GM23338 (cell line): Measurements from ENCODE around the gene ZFHX3. TPM values are rescaled to one million over a fixed set of nuclear protein-coding genes. Genes with fewer than 3 reads are reported as not detected.

ENCODE experiments used
- ATAC-seq: fragments of 200-7000 bp; cut with Tn5 transposase; 3 replicates; pipeline ENCODE4 v1.9.1; 2020
- DNase-seq: peaks from one replicate; pipeline ENCODE4 v3.0.0-alpha.2; 2015; ENCODE audit warnings: low spot score
- H2AFZ ChIP-seq: fragments of 200-600 bp; sonication (generic); 2 replicates; pipeline ENCODE4 v1.8.0; 2016; ENCODE audit warnings: antibody characterized with exemption, mild to moderate bottlenecking, moderate library complexity
- H3F3A ChIP-seq: fragments of 200-600 bp; sonication (generic); replicated peaks from 2 replicates; pipeline ENCODE4 v1.8.0; 2017; ENCODE audit warnings: antibody characterized with exemption, mixed run types, low read depth
- H3K27ac ChIP-seq: fragments of 200-600 bp; sonication (generic); 2 replicates; pipeline ENCODE4 v1.6.1; 2016; ENCODE audit warnings: low read depth
- H3K27me3 ChIP-seq: fragments of 200-600 bp; sonication (generic); 2 replicates; pipeline ENCODE4 v1.8.0; 2016; ENCODE audit warnings: mild to moderate bottlenecking, mixed run types, moderate library complexity; ENCODE audit not compliant: insufficient read depth
- H3K36me3 ChIP-seq: fragments of 200-600 bp; sonication (generic); 2 replicates; pipeline ENCODE4 v1.8.0; 2016; ENCODE audit warnings: mild to moderate bottlenecking; ENCODE audit not compliant: insufficient read depth
- H3K4me1 ChIP-seq: fragments of 200-600 bp; sonication (generic); 2 replicates; pipeline ENCODE4 v1.8.0; 2016; ENCODE audit warnings: mild to moderate bottlenecking, moderate library complexity; ENCODE audit not compliant: insufficient read depth
- H3K4me2 ChIP-seq: fragments of 200-600 bp; sonication (generic); 2 replicates; pipeline ENCODE4 v1.7.1; 2017; ENCODE audit warnings: mixed run types
- H3K4me3 ChIP-seq: fragments of 200-600 bp; sonication (generic); 2 replicates; pipeline ENCODE4 v1.6.1; 2016; ENCODE audit warnings: mixed run types
- H3K79me2 ChIP-seq: fragments of 200-600 bp; sonication (generic); replicated peaks from 2 replicates; pipeline ENCODE4 v1.8.0; 2017; ENCODE audit warnings: mild to moderate bottlenecking; ENCODE audit not compliant: insufficient read depth
- H3K9me2 ChIP-seq: fragments of 200-600 bp; sonication (generic); 2 replicates; pipeline ENCODE4 v1.8.0; 2017; ENCODE audit not compliant: insufficient read depth
- H4K20me1 ChIP-seq: fragments of 200-600 bp; sonication (generic); replicated peaks from 2 replicates; pipeline ENCODE4 v1.8.0; 2017; ENCODE audit warnings: mild to moderate bottlenecking; ENCODE audit not compliant: insufficient read depth
- H3K27ac Mint-ChIP-seq: 2 replicates; pipeline ENCODE4 v1.8.0; 2020; ENCODE audit warnings: inconsistent platforms, mild to moderate bottlenecking, moderate library complexity, mixed read lengths
- H3K27me3 Mint-ChIP-seq: 3 replicates; pipeline ENCODE4 v1.8.0; 2022; ENCODE audit warnings: low read depth, mild to moderate bottlenecking, moderate library complexity, mixed read lengths, inconsistent platforms; ENCODE audit not compliant: insufficient read depth, poor library complexity
- H3K36me3 Mint-ChIP-seq: 3 replicates; pipeline ENCODE4 v1.8.0; 2021; ENCODE audit warnings: low read depth, mild to moderate bottlenecking, inconsistent platforms, moderate library complexity, mixed read lengths
- H3K4me1 Mint-ChIP-seq: 3 replicates; pipeline ENCODE4 v1.8.0; 2020; ENCODE audit warnings: mild to moderate bottlenecking, inconsistent platforms, mixed read lengths
- H3K4me3 Mint-ChIP-seq: 3 replicates; pipeline ENCODE4 v1.8.0; 2021; ENCODE audit warnings: moderate library complexity, mild to moderate bottlenecking, inconsistent platforms, mixed read lengths
- H3K9me3 Mint-ChIP-seq: 3 replicates; pipeline ENCODE4 v1.8.0; 2020; ENCODE audit warnings: moderate library complexity, mild to moderate bottlenecking, inconsistent platforms, mixed read lengths
- CREB1 ChIP-seq: fragments of 250-450 bp; sonication (Bioruptor Pico); IDR thresholded peaks from 2 replicates; pipeline ENCODE4 v1.5.0; 2020; ENCODE audit warnings: low read depth, mild to moderate bottlenecking, moderate library complexity
- EZH2 ChIP-seq: fragments of 200-600 bp; sonication (generic); IDR thresholded peaks from one replicate; pipeline ENCODE4 v1.8.0; 2017; ENCODE audit warnings: antibody characterized with exemption, mild to moderate bottlenecking, low read depth; ENCODE audit not compliant: unreplicated experiment
- EZH2phosphoT487 ChIP-seq: fragments of 200-600 bp; sonication (generic); IDR thresholded peaks from one replicate; pipeline ENCODE4 v1.8.1; 2018; ENCODE audit warnings: antibody characterized with exemption; ENCODE audit not compliant: unreplicated experiment
- JUNB ChIP-seq: IDR thresholded peaks from one replicate; pipeline ENCODE4 v1.6.1; 2016; ENCODE audit warnings: antibody characterized with exemption; ENCODE audit not compliant: unreplicated experiment
- NANOG ChIP-seq: IDR thresholded peaks from 2 replicates; pipeline ENCODE4 v1.6.1; 2016; ENCODE audit warnings: antibody characterized with exemption, borderline replicate concordance
- POLR2AphosphoS5 ChIP-seq: IDR thresholded peaks from 2 replicates; pipeline ENCODE4 v1.6.1; 2016; ENCODE audit warnings: antibody characterized with exemption, low read depth
- STAT1 ChIP-seq: IDR thresholded peaks from one replicate; pipeline ENCODE4 v1.6.1; 2016; ENCODE audit warnings: antibody characterized with exemption; ENCODE audit not compliant: unreplicated experiment
- ZNF114 ChIP-seq: fragments of 250-450 bp; sonication (Bioruptor Pico); IDR thresholded peaks from 2 replicates; pipeline ENCODE4 v1.5.0; 2020; ENCODE audit warnings: mild to moderate bottlenecking, moderate library complexity
- polyA plus RNA-seq: library from polyadenylated mRNA; unstranded; fragments of >200 nt; fragmentation: Nextera tagmentation; extraction: Ambion mirVana; gene quantifications from 2 replicates; pipeline ENCODE4 v1.2.1, GENCODE V29; 2016
- total RNA-seq: library from RNA; depleted of rRNA; stranded (reverse); fragments of >200 nt; shearing (Covaris generic); gene quantifications from 2 replicates; pipeline ENCODE4 v1.2.3, GENCODE V29; 2014
- TF ChIP-seq, protein P1 (sequence below): fragments of 250-450 bp; sonication (Bioruptor Pico); IDR thresholded peaks from 2 replicates; pipeline ENCODE4 v1.5.0; 2020; ENCODE audit warnings: mild to moderate bottlenecking, moderate library complexity
- TF ChIP-seq, protein P2 (sequence below), 2 experiments: fragments of 200-600 bp in 1 of 2; sonication (generic) in 1 of 2; conservative IDR thresholded peaks; 2 replicates each; pipeline versions ENCODE4 v1.5.1 to v1.6.1; 2016 to 2017; ENCODE audit warnings: antibody characterized with exemption in 2 of 2, low read depth in 2 of 2, mild to moderate bottlenecking in 2 of 2, moderate library complexity in 1 of 2
- TF ChIP-seq, protein P3 (sequence below): IDR thresholded peaks from 2 replicates; pipeline ENCODE4 v1.6.1; 2016; ENCODE audit warnings: antibody characterized with exemption

Gene ZFHX3
- total and polyA plus RNA-seq, 2 experiments from 2014 or later: 1.0 to 1.5 TPM

DNA sequence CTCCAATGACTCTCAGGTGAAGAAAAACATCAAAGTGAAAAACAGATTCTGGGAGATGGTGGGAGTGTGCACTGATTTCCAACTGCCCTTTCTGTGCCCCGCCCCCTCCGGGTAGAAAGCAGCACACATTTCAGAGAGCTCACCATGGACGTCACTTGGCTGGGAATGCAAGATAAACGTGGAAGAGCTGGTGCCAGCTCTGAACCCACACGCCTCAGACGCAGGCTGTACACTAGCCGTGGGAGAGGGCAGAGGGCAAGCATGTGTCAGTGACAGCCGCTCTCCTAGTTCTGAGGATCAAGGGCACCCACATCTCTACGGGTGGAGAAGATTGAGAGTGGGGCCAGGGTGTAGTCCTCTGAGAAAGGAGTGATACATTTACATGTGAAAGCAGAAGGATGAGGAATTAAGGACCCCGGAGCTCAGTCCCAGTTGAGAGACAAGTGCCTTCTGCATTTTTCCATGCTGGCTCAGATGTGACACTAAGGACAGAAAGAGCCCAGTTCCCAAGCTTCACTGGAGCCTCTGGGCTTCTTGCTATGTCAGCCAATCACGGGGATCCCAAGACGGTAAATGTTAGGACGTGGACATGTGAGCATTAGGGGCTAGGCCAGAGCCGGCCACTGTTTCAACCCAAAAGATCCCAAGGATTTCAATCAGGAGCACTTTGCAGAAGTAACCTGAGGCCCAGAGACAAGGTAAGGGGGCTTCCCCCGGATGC, 101.3 kb downstream of the ZFHX3 start:
- ATAC-seq (no peak), DNase-seq (no peak)
- H3K4me3 Mint-ChIP-seq: no peak overlapping the region
- TF ChIP-seq EZH2phosphoT487 (no peak), POLR2AphosphoS5 (no peak), EZH2 (no peak), STAT1 (no peak)
- Histone ChIP-seq H3F3A (no peaks in the 10 kb centered on the region), H3K36me3 (no peaks in the 10 kb centered on the region), H3K4me2 (no peak overlapping the region), H2AFZ (no peak overlapping the region), H3K4me1 (no peaks in the 10 kb centered on the region; the same call in 1 of the 2 replicates), H3K9me2 (no peaks in the 10 kb centered on the region), H4K20me1 (no peaks in the 10 kb centered on the region), H3K4me3 (no peak overlapping the region), H3K27me3 (no peaks in the 10 kb centered on the region), H3K27ac (no peak overlapping the region), H3K79me2 (no peaks in the 10 kb centered on the region)
- peaks cover 3% of the 10 kb centered on the region; the same call in 1 of the 3 replicates for H3K36me3 Mint-ChIP-seq
- peaks cover 8% of the 10 kb centered on the region for H3K27me3 Mint-ChIP-seq
- peaks cover 13% of the 10 kb centered on the region for H3K4me1 Mint-ChIP-seq
- H3K9me3 Mint-ChIP-seq: no peaks in the 10 kb centered on the region
- no peak overlapping the region for H3K27ac Mint-ChIP-seq

DNA sequence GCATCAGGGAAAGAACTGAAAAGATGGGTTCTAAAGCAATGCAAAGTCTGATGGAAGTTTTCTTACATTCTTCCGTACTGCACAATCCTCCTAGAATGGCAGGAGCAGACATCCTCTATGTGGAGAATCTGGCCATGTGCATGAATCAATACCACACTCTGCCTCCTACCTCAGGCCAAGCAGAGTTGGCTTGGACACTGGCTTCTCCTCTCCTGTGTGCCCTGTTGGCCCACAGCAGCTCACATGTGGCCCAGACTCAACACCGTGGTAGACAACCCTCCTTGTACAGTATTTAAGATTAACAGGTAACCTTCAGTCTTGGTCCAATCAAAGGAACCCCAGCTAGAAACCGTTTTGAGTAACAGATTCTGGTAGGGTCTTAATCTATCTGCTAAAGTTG, 101.9 kb downstream of the ZFHX3 start:
- Histone ChIP-seq H3K4me2 (no peak overlapping the region), H3K4me1 (no peaks in the 10 kb centered on the region; the same call in 1 of the 2 replicates), H2AFZ (no peak overlapping the region), H4K20me1 (no peaks in the 10 kb centered on the region), H3K27me3 (no peaks in the 10 kb centered on the region), H3K27ac (no peak overlapping the region), H3K79me2 (no peaks in the 10 kb centered on the region), H3K4me3 (no peak overlapping the region), H3F3A (no peaks in the 10 kb centered on the region), H3K36me3 (no peaks in the 10 kb centered on the region), H3K9me2 (no peaks in the 10 kb centered on the region)
- DNase-seq (no peak), ATAC-seq (no peak)
- Mint-ChIP-seq H3K4me1 (peaks cover 16% of the 10 kb centered on the region), H3K27ac (no peak overlapping the region), H3K4me3 (no peak overlapping the region), H3K36me3 (peaks cover 3% of the 10 kb centered on the region; the same call in 1 of the 3 replicates), H3K9me3 (no peaks in the 10 kb centered on the region), H3K27me3 (peaks cover 8% of the 10 kb centered on the region)
- TF ChIP-seq ZNF114 (CRISPR knock-in tag): no peak
- TF ChIP-seq STAT1: no peak
- TF ChIP-seq, protein P1, sequence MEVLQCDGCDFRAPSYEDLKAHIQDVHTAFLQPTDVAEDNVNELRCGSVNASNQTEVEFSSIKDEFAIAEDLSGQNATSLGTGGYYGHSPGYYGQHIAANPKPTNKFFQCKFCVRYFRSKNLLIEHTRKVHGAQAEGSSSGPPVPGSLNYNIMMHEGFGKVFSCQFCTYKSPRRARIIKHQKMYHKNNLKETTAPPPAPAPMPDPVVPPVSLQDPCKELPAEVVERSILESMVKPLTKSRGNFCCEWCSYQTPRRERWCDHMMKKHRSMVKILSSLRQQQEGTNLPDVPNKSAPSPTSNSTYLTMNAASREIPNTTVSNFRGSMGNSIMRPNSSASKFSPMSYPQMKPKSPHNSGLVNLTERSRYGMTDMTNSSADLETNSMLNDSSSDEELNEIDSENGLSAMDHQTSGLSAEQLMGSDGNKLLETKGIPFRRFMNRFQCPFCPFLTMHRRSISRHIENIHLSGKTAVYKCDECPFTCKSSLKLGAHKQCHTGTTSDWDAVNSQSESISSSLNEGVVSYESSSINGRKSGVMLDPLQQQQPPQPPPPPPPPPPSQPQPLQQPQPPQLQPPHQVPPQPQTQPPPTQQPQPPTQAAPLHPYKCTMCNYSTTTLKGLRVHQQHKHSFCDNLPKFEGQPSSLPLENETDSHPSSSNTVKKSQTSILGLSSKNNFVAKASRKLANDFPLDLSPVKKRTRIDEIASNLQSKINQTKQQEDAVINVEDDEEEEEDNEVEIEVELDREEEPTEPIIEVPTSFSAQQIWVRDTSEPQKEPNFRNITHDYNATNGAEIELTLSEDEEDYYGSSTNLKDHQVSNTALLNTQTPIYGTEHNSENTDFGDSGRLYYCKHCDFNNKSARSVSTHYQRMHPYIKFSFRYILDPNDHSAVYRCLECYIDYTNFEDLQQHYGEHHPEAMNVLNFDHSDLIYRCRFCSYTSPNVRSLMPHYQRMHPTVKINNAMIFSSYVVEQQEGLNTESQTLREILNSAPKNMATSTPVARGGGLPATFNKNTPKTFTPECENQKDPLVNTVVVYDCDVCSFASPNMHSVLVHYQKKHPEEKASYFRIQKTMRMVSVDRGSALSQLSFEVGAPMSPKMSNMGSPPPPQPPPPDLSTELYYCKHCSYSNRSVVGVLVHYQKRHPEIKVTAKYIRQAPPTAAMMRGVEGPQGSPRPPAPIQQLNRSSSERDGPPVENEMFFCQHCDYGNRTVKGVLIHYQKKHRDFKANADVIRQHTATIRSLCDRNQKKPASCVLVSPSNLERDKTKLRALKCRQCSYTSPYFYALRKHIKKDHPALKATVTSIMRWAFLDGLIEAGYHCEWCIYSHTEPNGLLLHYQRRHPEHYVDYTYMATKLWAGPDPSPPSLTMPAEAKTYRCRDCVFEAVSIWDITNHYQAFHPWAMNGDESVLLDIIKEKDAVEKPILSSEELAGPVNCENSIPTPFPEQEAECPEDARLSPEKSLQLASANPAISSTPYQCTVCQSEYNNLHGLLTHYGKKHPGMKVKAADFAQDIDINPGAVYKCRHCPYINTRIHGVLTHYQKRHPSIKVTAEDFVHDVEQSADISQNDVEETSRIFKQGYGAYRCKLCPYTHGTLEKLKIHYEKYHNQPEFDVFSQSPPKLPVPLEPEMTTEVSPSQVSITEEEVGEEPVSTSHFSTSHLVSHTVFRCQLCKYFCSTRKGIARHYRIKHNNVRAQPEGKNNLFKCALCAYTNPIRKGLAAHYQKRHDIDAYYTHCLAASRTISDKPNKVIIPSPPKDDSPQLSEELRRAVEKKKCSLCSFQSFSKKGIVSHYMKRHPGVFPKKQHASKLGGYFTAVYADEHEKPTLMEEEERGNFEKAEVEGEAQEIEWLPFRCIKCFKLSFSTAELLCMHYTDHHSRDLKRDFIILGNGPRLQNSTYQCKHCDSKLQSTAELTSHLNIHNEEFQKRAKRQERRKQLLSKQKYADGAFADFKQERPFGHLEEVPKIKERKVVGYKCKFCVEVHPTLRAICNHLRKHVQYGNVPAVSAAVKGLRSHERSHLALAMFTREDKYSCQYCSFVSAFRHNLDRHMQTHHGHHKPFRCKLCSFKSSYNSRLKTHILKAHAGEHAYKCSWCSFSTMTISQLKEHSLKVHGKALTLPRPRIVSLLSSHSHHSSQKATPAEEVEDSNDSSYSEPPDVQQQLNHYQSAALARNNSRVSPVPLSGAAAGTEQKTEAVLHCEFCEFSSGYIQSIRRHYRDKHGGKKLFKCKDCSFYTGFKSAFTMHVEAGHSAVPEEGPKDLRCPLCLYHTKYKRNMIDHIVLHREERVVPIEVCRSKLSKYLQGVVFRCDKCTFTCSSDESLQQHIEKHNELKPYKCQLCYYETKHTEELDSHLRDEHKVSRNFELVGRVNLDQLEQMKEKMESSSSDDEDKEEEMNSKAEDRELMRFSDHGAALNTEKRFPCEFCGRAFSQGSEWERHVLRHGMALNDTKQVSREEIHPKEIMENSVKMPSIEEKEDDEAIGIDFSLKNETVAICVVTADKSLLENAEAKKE (CRISPR knock-in tag): no peak
- no peak for TF ChIP-seq POLR2AphosphoS5
- TF ChIP-seq, protein P2, sequence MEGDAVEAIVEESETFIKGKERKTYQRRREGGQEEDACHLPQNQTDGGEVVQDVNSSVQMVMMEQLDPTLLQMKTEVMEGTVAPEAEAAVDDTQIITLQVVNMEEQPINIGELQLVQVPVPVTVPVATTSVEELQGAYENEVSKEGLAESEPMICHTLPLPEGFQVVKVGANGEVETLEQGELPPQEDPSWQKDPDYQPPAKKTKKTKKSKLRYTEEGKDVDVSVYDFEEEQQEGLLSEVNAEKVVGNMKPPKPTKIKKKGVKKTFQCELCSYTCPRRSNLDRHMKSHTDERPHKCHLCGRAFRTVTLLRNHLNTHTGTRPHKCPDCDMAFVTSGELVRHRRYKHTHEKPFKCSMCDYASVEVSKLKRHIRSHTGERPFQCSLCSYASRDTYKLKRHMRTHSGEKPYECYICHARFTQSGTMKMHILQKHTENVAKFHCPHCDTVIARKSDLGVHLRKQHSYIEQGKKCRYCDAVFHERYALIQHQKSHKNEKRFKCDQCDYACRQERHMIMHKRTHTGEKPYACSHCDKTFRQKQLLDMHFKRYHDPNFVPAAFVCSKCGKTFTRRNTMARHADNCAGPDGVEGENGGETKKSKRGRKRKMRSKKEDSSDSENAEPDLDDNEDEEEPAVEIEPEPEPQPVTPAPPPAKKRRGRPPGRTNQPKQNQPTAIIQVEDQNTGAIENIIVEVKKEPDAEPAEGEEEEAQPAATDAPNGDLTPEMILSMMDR (conservative IDR thresholded peaks at IDR 0.05; ENCODE audit: low read depth in 2 of 2): no peak
- TF ChIP-seq, protein P3, sequence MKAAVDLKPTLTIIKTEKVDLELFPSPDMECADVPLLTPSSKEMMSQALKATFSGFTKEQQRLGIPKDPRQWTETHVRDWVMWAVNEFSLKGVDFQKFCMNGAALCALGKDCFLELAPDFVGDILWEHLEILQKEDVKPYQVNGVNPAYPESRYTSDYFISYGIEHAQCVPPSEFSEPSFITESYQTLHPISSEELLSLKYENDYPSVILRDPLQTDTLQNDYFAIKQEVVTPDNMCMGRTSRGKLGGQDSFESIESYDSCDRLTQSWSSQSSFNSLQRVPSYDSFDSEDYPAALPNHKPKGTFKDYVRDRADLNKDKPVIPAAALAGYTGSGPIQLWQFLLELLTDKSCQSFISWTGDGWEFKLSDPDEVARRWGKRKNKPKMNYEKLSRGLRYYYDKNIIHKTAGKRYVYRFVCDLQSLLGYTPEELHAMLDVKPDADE: no peak
- TF ChIP-seq NANOG: no peak
- no peak for TF ChIP-seq CREB1 (CRISPR knock-in tag)
- no peak for TF ChIP-seq EZH2
- no peak for TF ChIP-seq JUNB
